PFSK-1 (cell line): Measurements from ENCODE around the gene KREMEN1.

ENCODE experiments used
- FOXP2 ChIP-seq: optimal IDR thresholded peaks from 2 replicates; pipeline ENCODE3; 2011; ENCODE audit warnings: borderline replicate concordance, control low read depth, inconsistent platforms; ENCODE audit not compliant: insufficient read depth; ENCODE audit errors: extremely low read length, extremely low read depth
- POLR2AphosphoS5 ChIP-seq: IDR thresholded peaks from 2 replicates; pipeline ENCODE4 v1.6.1; 2012; ENCODE audit warnings: low read depth, mild to moderate bottlenecking, control low read depth, low read length, moderate library complexity
- SIN3A ChIP-seq: IDR thresholded peaks from 2 replicates; pipeline ENCODE4 v1.6.1; 2012; ENCODE audit warnings: mild to moderate bottlenecking, low read length, moderate library complexity, borderline replicate concordance; ENCODE audit not compliant: insufficient read depth
- TAF1 ChIP-seq: IDR thresholded peaks from 2 replicates; pipeline ENCODE4 v1.6.1; 2012; ENCODE audit warnings: low read length, control low read depth, borderline replicate concordance; ENCODE audit not compliant: insufficient read depth
- TF ChIP-seq, protein P1 (sequence below), 2 experiments: IDR thresholded peaks; 2 replicates each; pipeline versions ENCODE4 v1.6.1 to v1.8.0; 2011 to 2012; ENCODE audit warnings: low read depth in 2 of 2, low read length in 2 of 2, control low read depth in 1 of 2, inconsistent platforms in 1 of 2, mild to moderate bottlenecking in 1 of 2, moderate library complexity in 1 of 2; ENCODE audit not compliant: insufficient read depth in 1 of 2

The KREMEN1 gene

DNA sequence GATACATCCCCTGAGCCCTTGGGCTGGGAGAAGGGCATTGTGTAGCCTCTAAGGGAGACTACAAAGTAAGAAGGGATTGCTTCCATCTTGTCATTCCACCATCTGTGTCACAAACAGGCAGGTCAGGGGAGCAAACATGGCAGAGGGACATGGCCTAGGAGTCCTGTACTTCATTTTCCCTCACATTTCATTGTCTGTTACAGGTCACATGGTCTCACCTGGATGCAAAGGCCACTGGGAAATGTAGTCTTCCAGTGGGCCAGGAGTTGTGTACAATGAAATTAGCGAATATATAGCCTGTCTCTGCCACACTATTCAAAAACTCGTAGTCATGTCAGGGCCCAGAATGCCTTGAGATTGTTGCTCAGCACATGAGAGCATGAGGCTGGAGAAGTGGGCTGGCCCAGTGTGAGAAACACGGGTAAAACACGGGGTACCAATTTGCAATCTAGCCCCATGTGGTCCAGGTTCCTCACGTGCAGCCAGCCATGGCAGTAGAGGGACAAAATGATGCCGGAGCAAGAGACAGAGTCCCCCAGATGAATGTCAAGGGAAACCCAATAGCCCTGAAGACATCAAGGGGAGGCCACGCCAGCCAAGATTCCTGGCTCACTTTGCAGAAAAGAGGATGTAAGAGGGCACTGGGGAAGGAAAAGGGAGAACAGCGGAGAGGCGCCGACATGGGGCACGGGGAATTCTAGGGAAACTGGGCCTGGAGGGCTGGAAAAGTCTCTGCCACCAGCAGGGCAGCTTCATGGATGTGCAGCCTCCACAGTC, 85.1 kb downstream of the KREMEN1 start:
- TF ChIP-seq, protein P1, sequence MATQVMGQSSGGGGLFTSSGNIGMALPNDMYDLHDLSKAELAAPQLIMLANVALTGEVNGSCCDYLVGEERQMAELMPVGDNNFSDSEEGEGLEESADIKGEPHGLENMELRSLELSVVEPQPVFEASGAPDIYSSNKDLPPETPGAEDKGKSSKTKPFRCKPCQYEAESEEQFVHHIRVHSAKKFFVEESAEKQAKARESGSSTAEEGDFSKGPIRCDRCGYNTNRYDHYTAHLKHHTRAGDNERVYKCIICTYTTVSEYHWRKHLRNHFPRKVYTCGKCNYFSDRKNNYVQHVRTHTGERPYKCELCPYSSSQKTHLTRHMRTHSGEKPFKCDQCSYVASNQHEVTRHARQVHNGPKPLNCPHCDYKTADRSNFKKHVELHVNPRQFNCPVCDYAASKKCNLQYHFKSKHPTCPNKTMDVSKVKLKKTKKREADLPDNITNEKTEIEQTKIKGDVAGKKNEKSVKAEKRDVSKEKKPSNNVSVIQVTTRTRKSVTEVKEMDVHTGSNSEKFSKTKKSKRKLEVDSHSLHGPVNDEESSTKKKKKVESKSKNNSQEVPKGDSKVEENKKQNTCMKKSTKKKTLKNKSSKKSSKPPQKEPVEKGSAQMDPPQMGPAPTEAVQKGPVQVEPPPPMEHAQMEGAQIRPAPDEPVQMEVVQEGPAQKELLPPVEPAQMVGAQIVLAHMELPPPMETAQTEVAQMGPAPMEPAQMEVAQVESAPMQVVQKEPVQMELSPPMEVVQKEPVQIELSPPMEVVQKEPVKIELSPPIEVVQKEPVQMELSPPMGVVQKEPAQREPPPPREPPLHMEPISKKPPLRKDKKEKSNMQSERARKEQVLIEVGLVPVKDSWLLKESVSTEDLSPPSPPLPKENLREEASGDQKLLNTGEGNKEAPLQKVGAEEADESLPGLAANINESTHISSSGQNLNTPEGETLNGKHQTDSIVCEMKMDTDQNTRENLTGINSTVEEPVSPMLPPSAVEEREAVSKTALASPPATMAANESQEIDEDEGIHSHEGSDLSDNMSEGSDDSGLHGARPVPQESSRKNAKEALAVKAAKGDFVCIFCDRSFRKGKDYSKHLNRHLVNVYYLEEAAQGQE (IDR thresholded peaks at IDR 0.05; ENCODE audit: insufficient read depth in 1 of 2, low read depth in 2 of 2, low read length in 2 of 2): no peak
- TF ChIP-seq SIN3A: no peak
- no peak for TF ChIP-seq TAF1
- TF ChIP-seq FOXP2: no peak
- no peak for TF ChIP-seq POLR2AphosphoS5

DNA sequence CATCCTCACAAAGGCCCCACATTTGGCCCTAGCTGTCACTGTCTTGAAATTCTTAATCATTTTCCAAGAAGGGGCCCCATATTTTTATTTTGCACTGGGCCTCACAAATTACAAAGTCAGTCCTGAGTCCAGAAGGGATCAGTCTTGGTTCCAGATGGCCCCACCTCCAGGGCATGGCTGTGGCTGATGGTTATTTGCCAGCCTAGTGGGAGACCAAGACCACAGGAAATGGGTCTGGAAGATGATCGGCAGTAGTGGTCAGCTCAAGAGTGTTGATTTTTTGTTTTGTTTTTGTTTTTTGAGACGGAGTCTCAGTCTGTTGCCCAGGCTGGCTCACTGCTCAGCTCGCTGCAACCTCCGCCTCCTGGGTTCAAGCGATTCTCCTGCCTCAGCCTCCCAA, 85.7 kb downstream of the KREMEN1 start:
- no peak for TF ChIP-seq SIN3A
- TF ChIP-seq POLR2AphosphoS5: no peak
- TF ChIP-seq TAF1: no peak
- TF ChIP-seq, protein P1 (IDR thresholded peaks at IDR 0.05; ENCODE audit: insufficient read depth in 1 of 2, low read depth in 2 of 2, low read length in 2 of 2): no peak
- no peak for TF ChIP-seq FOXP2

DNA sequence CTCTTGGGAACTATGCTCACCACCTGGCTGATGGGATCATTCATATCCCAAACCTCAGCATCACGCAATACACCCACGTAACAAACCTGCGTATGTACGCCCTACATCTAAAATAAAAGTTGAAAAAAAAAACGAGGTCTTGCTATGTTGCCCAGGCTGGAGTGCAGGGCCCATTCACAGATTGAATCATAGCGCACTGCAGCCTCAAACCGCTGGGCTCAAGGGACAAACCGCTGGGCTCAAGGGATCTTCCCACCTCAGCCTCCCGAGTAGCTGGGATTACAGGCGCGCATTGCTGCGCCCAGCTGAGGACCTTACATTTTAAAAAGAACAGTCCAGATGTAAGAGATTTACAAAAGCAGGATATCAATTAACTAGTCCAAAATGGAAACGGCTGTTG, 91.0 kb downstream of the KREMEN1 start:
- TF ChIP-seq POLR2AphosphoS5 (no peak), TAF1 (no peak), FOXP2 (no peak), SIN3A (no peak)
- TF ChIP-seq, protein P1 (IDR thresholded peaks at IDR 0.05; ENCODE audit: insufficient read depth in 1 of 2, low read depth in 2 of 2, low read length in 2 of 2): no peak

DNA sequence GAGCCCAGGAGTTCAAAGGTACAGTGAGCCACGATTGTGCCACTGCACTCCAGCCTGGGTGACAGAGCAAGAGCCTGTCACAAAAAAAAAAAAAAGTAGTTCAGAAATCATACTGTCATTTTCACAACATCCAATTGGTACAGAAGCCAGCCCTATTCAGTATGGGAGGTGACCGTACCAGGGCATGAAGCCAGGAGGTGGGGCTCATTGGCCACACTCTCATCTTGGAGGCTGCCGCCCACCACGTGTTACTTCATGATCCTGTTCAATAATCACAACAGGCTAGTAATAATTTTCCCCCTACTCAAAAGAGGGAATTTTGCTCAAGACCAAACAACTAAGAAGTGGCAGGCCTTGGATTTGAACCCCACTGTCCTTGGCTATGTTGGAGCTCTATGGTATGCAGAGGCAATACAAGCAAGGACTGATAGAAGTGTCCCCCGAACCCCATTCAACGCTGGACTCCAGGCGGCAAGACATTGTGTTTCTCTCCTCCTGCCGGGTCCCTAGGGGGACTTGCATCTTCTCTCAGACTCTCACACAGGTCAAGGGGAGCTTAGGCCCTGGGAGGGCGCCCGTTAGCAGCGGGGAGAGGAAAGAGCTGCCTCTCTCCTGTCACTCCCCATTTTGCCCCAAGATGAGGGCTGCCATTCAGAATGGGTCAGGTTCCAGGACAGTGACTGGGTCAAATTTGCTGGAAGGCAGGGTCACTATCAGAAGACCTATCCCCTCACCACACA, 92.7 kb downstream of the KREMEN1 start:
- no peak for TF ChIP-seq SIN3A
- TF ChIP-seq TAF1: no peak
- no peak for TF ChIP-seq POLR2AphosphoS5
- TF ChIP-seq, protein P1 (IDR thresholded peaks at IDR 0.05; ENCODE audit: insufficient read depth in 1 of 2, low read depth in 2 of 2, low read length in 2 of 2): no peak
- no peak for TF ChIP-seq FOXP2
